NCI-H1048 (cell line): ENCODE data around the gene ZNF555.
A peak's percentile ranks its signal among the peaks of the same experiment; 100 is the strongest.
"Not testable (repeated sequence)": the region's sequence is repeated elsewhere in the genome, so short reads cannot be mapped to it uniquely, and the experiment has no call there.

Experiments used
- DNase-seq: peaks from one replicate; lab custom pipeline; 2025; lab: John Stamatoyannopoulos, UW

Gene ZNF555

GRCh38 chr19:2869618-2870017 is 28.3 kb downstream of the ZNF555 start:
- DNase-seq, result no peak

GRCh38 chr19:2872175-2872574 is 30.9 kb downstream of the ZNF555 start:
- DNase-seq, result not testable (repeated sequence)

- DNase-seq, result no peak
These were observed 36.4 kb downstream of the ZNF555 start for GRCh38 chr19:2877398-2878331.

- DNase-seq, result no peak
These were observed 42.6 kb downstream of the ZNF555 start for GRCh38 chr19:2883686-2884439.

- no peak for DNase-seq
These were observed 44.5 kb downstream of the ZNF555 start for GRCh38 chr19:2885736-2886135.

GRCh38 chr19:2887391-2887914 is 46.2 kb downstream of the ZNF555 start:
- DNase-seq, result peak; percentile 17

- peak; percentile 88 for DNase-seq
These were observed 47.5 kb downstream of the ZNF555 start for GRCh38 chr19:2888731-2889224.

GRCh38 chr19:2890531-2890930 is 49.3 kb downstream of the ZNF555 start:
- DNase-seq, result not testable (repeated sequence)

GRCh38 chr19:2896694-2897093 is 55.4 kb downstream of the ZNF555 start:
- no peak for DNase-seq

- peak; percentile 98 for DNase-seq
These were observed 59.3 kb downstream of the ZNF555 start, which contains the start of gene ZNF57 for GRCh38 chr19:2900296-2901252. Gene ZNF57 (plus strand): TSS chr19:2900928. CDS start chr19:2901046, 118 bp downstream.

GRCh38 chr19:2902590-2903218 is 61.4 kb downstream of the ZNF555 start:
- DNase-seq, result no peak

GRCh38 chr19:2903326-2903725 is 62.1 kb downstream of the ZNF555 start:
- DNase-seq, result not testable (repeated sequence)

GRCh38 chr19:2905918-2906519 is 64.7 kb downstream of the ZNF555 start:
- DNase-seq, result no peak

GRCh38 chr19:2906631-2907195 is 65.4 kb downstream of the ZNF555 start:
- no peak for DNase-seq
